ENCODE data around the gene HECTD2. TPM values are rescaled to one million over a fixed set of nuclear protein-coding genes. Genes with fewer than 3 reads are reported as not detected.

HECTD2 gene
- total RNA-seq, 1 donor from 2014 or later = 27.6 TPM

GRCh38 chr10:91471602-91472001 lies 61.5 kb downstream of the HECTD2 start:
- H3K27me3 Mint-ChIP-seq (ENCODE audit: unreplicated experiment) = peaks cover 7% of the 10 kb centered on the region
- no peak for TF ChIP-seq CTCF (IDR thresholded peaks at IDR 0.05; ENCODE audit: partially characterized antibody, unreplicated experiment)
- peaks cover 38% of the 10 kb centered on the region for H3K36me3 Mint-ChIP-seq (ENCODE audit: unreplicated experiment)
- peaks cover 15% of the 10 kb centered on the region for H3K9me3 Mint-ChIP-seq (ENCODE audit: unreplicated experiment)
- DNase-seq = no peak
- no peak overlapping the region for H3K27ac Mint-ChIP-seq (ENCODE audit: unreplicated experiment)
- no peak overlapping the region for H3K4me3 Mint-ChIP-seq (ENCODE audit: unreplicated experiment)
- no peaks in the 10 kb centered on the region for H3K4me1 Mint-ChIP-seq (ENCODE audit: low read depth, unreplicated experiment)

GRCh38 chr10:91472911-91473310 lies 62.8 kb downstream of the HECTD2 start:
- no peak overlapping the region for H3K27ac Mint-ChIP-seq (ENCODE audit: unreplicated experiment)
- peaks cover 28% of the 10 kb centered on the region for H3K36me3 Mint-ChIP-seq (ENCODE audit: unreplicated experiment)
- no peak overlapping the region for H3K4me3 Mint-ChIP-seq (ENCODE audit: unreplicated experiment)
- TF ChIP-seq CTCF (IDR thresholded peaks at IDR 0.05; ENCODE audit: partially characterized antibody, unreplicated experiment) = no peak
- no peak for DNase-seq
- H3K9me3 Mint-ChIP-seq (ENCODE audit: unreplicated experiment) = peaks cover 10% of the 10 kb centered on the region
- peaks cover 2% of the 10 kb centered on the region for H3K27me3 Mint-ChIP-seq (ENCODE audit: unreplicated experiment)
- H3K4me1 Mint-ChIP-seq (ENCODE audit: low read depth, unreplicated experiment) = no peaks in the 10 kb centered on the region

- Mint-ChIP-seq H3K4me1 (ENCODE audit: low read depth, unreplicated experiment) (no peaks in the 10 kb centered on the region), H3K9me3 (ENCODE audit: unreplicated experiment) (peaks cover under 1% of the 10 kb centered on the region), H3K36me3 (ENCODE audit: unreplicated experiment) (peaks cover 17% of the 10 kb centered on the region), H3K4me3 (ENCODE audit: unreplicated experiment) (no peak overlapping the region), H3K27ac (ENCODE audit: unreplicated experiment) (no peak overlapping the region), H3K27me3 (ENCODE audit: unreplicated experiment) (no peaks in the 10 kb centered on the region)
- no peak for DNase-seq
- no peak for TF ChIP-seq CTCF (IDR thresholded peaks at IDR 0.05; ENCODE audit: partially characterized antibody, unreplicated experiment)
Observed at GRCh38 chr10:91474009-91474408, 63.9 kb downstream of the HECTD2 start.

GRCh38 chr10:91477236-91477635 lies 67.1 kb downstream of the HECTD2 start:
- Mint-ChIP-seq H3K9me3 (ENCODE audit: unreplicated experiment) (no peaks in the 10 kb centered on the region), H3K27ac (ENCODE audit: unreplicated experiment) (no peak overlapping the region), H3K4me1 (ENCODE audit: low read depth, unreplicated experiment) (no peaks in the 10 kb centered on the region), H3K4me3 (ENCODE audit: unreplicated experiment) (no peak overlapping the region), H3K27me3 (ENCODE audit: unreplicated experiment) (no peaks in the 10 kb centered on the region), H3K36me3 (ENCODE audit: unreplicated experiment) (no peaks in the 10 kb centered on the region)
- no peak for TF ChIP-seq CTCF (IDR thresholded peaks at IDR 0.05; ENCODE audit: partially characterized antibody, unreplicated experiment)
- no peak for DNase-seq

- no peak overlapping the region for H3K27ac Mint-ChIP-seq (ENCODE audit: unreplicated experiment)
- no peak for DNase-seq
- no peaks in the 10 kb centered on the region for H3K9me3 Mint-ChIP-seq (ENCODE audit: unreplicated experiment)
- no peak overlapping the region for H3K4me3 Mint-ChIP-seq (ENCODE audit: unreplicated experiment)
- TF ChIP-seq CTCF (IDR thresholded peaks at IDR 0.05; ENCODE audit: partially characterized antibody, unreplicated experiment) = no peak
- no peaks in the 10 kb centered on the region for H3K36me3 Mint-ChIP-seq (ENCODE audit: unreplicated experiment)
- H3K27me3 Mint-ChIP-seq (ENCODE audit: unreplicated experiment) = no peaks in the 10 kb centered on the region
- H3K4me1 Mint-ChIP-seq (ENCODE audit: low read depth, unreplicated experiment) = no peaks in the 10 kb centered on the region
Observed at GRCh38 chr10:91479583-91479982, 69.4 kb downstream of the HECTD2 start.
